Measurements from ENCODE around the gene SRP72.

The SRP72 gene

GRCh38 chr4:56537147-56537546 is 69.7 kb downstream of the SRP72 start:
- H3K4me3 ChIP-seq (ENCODE audit: low read depth, low read length): no peak overlapping the region
- TF ChIP-seq CTCF (IDR thresholded peaks at IDR 0.05; ENCODE audit: low read depth, low read length): no peak
- no peaks in the 10 kb centered on the region for H3K9me3 ChIP-seq (ENCODE audit: severe bottlenecking)
- no peak overlapping the region for H3K27ac ChIP-seq
- no peak for DNase-seq
- no peaks in the 10 kb centered on the region for H3K27me3 ChIP-seq (ENCODE audit: insufficient read depth, low read depth, severe bottlenecking)
- H3K36me3 ChIP-seq: no peaks in the 10 kb centered on the region

DNA sequence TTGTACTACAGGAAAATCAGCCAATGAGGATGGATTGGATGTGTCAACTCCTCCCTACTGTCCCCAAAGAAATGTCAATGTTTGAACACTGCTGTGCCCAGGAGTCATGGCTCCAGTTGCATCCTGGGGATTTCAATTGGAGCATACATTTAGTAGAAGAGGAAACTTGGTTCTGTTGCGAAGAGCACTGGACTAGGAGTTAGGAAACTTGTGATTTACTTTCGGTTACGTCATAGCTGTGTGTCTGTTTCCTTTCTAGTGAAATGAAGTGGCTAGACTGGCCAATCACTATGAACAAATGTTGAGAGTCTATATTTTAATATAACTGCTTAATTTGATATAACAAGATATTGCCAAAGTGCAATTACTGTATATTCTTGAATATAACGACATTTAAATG is 73.4 kb downstream of the SRP72 start:
- Histone ChIP-seq H3K9me3 (ENCODE audit: severe bottlenecking) (no peaks in the 10 kb centered on the region), H3K36me3 (no peaks in the 10 kb centered on the region), H3K27ac (no peak overlapping the region), H3K4me3 (ENCODE audit: low read depth, low read length) (no peak overlapping the region), H3K27me3 (ENCODE audit: insufficient read depth, low read depth, severe bottlenecking) (no peaks in the 10 kb centered on the region)
- no peak for TF ChIP-seq CTCF (IDR thresholded peaks at IDR 0.05; ENCODE audit: low read depth, low read length)
- no peak for DNase-seq

GRCh38 chr4:56544573-56545131 is 77.2 kb downstream of the SRP72 start:
- peak; percentile 91 for DNase-seq
- peak overlapping the region; percentile 60 for H3K27ac ChIP-seq
- TF ChIP-seq CTCF (IDR thresholded peaks at IDR 0.05; ENCODE audit: low read depth, low read length): peak; percentile 94
- peak overlapping the region; percentile 71 for H3K4me3 ChIP-seq (ENCODE audit: low read depth, low read length)
- H3K36me3 ChIP-seq: no peaks in the 10 kb centered on the region
- H3K9me3 ChIP-seq (ENCODE audit: severe bottlenecking): no peaks in the 10 kb centered on the region
- no peaks in the 10 kb centered on the region for H3K27me3 ChIP-seq (ENCODE audit: insufficient read depth, low read depth, severe bottlenecking)

- DNase-seq: no peak
- Histone ChIP-seq H3K4me3 (ENCODE audit: low read depth, low read length) (no peak overlapping the region), H3K27ac (no peak overlapping the region), H3K27me3 (ENCODE audit: insufficient read depth, low read depth, severe bottlenecking) (no peaks in the 10 kb centered on the region), H3K36me3 (no peaks in the 10 kb centered on the region), H3K9me3 (ENCODE audit: severe bottlenecking) (peaks cover 8% of the 10 kb centered on the region)
- TF ChIP-seq CTCF (IDR thresholded peaks at IDR 0.05; ENCODE audit: low read depth, low read length): no peak
Observed at GRCh38 chr4:56550642-56551041, 83.2 kb downstream of the SRP72 start.

DNA sequence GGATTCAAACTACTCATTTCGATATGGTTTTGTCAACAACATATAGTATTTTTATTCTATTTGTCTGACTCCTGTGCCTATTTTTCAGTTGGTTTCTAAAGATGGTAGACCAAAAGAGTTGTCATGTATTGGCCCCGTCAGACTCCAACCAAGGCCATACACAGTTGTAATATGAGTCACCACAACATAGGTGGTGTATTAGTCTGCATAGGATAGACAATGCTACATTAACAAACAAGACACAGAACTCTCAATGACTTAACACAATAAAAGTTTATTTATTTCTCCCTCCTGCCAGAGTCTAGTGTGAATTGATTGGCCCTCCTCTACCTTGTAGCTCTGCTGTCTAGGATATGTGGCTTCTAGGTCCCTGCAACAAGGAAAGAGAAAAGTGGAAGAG is 84.1 kb downstream of the SRP72 start:
- TF ChIP-seq CTCF (IDR thresholded peaks at IDR 0.05; ENCODE audit: low read depth, low read length): no peak
- no peak overlapping the region for H3K27ac ChIP-seq
- no peak for DNase-seq
- no peaks in the 10 kb centered on the region for H3K27me3 ChIP-seq (ENCODE audit: insufficient read depth, low read depth, severe bottlenecking)
- no peak overlapping the region for H3K4me3 ChIP-seq (ENCODE audit: low read depth, low read length)
- H3K36me3 ChIP-seq: no peaks in the 10 kb centered on the region
- H3K9me3 ChIP-seq (ENCODE audit: severe bottlenecking): peaks cover 8% of the 10 kb centered on the region

GRCh38 chr4:56552273-56552672 is 84.9 kb downstream of the SRP72 start:
- H3K27me3 ChIP-seq (ENCODE audit: insufficient read depth, low read depth, severe bottlenecking): no peaks in the 10 kb centered on the region
- no peak overlapping the region for H3K4me3 ChIP-seq (ENCODE audit: low read depth, low read length)
- peaks cover 8% of the 10 kb centered on the region for H3K9me3 ChIP-seq (ENCODE audit: severe bottlenecking)
- no peak for DNase-seq
- H3K36me3 ChIP-seq: no peaks in the 10 kb centered on the region
- H3K27ac ChIP-seq: no peak overlapping the region
- TF ChIP-seq CTCF (IDR thresholded peaks at IDR 0.05; ENCODE audit: low read depth, low read length): no peak
